ENCODE measurements around the gene RAP1GAP2. TPM values are rescaled to one million over a fixed set of nuclear protein-coding genes. Genes with fewer than 3 reads are reported as not detected.

Gene RAP1GAP2
- total RNA-seq, 1 experiment from 2014 or later, result 72.8 TPM

GRCh38 chr17:2936351-2936750 lies 140.1 kb downstream of the RAP1GAP2 start (continued):
- TF ChIP-seq ZNF532 (CRISPR knock-in tag; IDR thresholded peaks at IDR 0.05; ENCODE audit: borderline replicate concordance), result no peak
- no peak for TF ChIP-seq TP53 (CRISPR knock-in tag; IDR thresholded peaks at IDR 0.05)
- TF ChIP-seq, protein P1, sequence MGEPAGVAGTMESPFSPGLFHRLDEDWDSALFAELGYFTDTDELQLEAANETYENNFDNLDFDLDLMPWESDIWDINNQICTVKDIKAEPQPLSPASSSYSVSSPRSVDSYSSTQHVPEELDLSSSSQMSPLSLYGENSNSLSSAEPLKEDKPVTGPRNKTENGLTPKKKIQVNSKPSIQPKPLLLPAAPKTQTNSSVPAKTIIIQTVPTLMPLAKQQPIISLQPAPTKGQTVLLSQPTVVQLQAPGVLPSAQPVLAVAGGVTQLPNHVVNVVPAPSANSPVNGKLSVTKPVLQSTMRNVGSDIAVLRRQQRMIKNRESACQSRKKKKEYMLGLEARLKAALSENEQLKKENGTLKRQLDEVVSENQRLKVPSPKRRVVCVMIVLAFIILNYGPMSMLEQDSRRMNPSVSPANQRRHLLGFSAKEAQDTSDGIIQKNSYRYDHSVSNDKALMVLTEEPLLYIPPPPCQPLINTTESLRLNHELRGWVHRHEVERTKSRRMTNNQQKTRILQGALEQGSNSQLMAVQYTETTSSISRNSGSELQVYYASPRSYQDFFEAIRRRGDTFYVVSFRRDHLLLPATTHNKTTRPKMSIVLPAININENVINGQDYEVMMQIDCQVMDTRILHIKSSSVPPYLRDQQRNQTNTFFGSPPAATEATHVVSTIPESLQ (CRISPR knock-in tag; IDR thresholded peaks at IDR 0.05), result no peak
- no peak for TF ChIP-seq JUN (CRISPR knock-in tag; IDR thresholded peaks at IDR 0.05)
- no peak for TF ChIP-seq ZNF416 (CRISPR knock-in tag; IDR thresholded peaks at IDR 0.05)

- H3K36me3 Mint-ChIP-seq, result peaks cover 13% of the 10 kb centered on the region
- TF ChIP-seq FOXP4 (CRISPR knock-in tag; IDR thresholded peaks at IDR 0.05) (no peak), IRF2 (CRISPR knock-in tag; IDR thresholded peaks at IDR 0.05; ENCODE audit: borderline replicate concordance, low read depth) (no peak), ETV6 (CRISPR knock-in tag; IDR thresholded peaks at IDR 0.05) (no peak), MXD4 (CRISPR knock-in tag; IDR thresholded peaks at IDR 0.05; ENCODE audit: borderline replicate concordance) (no peak), SMAD4 (CRISPR knock-in tag; IDR thresholded peaks at IDR 0.05) (no peak), KAT7 (CRISPR knock-in tag; IDR thresholded peaks at IDR 0.05; ENCODE audit: borderline replicate concordance) (no peak), ESRRA (CRISPR knock-in tag; IDR thresholded peaks at IDR 0.05; ENCODE audit: borderline replicate concordance) (no peak), E2F1 (CRISPR knock-in tag; IDR thresholded peaks at IDR 0.05) (no peak), CREM (CRISPR knock-in tag; IDR thresholded peaks at IDR 0.05) (no peak), ZNF671 (CRISPR knock-in tag; IDR thresholded peaks at IDR 0.05) (no peak), EMX1 (CRISPR knock-in tag; IDR thresholded peaks at IDR 0.05) (no peak)
- TF ChIP-seq, protein P2, sequence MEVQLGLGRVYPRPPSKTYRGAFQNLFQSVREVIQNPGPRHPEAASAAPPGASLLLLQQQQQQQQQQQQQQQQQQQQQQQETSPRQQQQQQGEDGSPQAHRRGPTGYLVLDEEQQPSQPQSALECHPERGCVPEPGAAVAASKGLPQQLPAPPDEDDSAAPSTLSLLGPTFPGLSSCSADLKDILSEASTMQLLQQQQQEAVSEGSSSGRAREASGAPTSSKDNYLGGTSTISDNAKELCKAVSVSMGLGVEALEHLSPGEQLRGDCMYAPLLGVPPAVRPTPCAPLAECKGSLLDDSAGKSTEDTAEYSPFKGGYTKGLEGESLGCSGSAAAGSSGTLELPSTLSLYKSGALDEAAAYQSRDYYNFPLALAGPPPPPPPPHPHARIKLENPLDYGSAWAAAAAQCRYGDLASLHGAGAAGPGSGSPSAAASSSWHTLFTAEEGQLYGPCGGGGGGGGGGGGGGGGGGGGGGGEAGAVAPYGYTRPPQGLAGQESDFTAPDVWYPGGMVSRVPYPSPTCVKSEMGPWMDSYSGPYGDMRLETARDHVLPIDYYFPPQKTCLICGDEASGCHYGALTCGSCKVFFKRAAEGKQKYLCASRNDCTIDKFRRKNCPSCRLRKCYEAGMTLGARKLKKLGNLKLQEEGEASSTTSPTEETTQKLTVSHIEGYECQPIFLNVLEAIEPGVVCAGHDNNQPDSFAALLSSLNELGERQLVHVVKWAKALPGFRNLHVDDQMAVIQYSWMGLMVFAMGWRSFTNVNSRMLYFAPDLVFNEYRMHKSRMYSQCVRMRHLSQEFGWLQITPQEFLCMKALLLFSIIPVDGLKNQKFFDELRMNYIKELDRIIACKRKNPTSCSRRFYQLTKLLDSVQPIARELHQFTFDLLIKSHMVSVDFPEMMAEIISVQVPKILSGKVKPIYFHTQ (CRISPR knock-in tag; IDR thresholded peaks at IDR 0.05), result no peak
- TF ChIP-seq, protein P3, sequence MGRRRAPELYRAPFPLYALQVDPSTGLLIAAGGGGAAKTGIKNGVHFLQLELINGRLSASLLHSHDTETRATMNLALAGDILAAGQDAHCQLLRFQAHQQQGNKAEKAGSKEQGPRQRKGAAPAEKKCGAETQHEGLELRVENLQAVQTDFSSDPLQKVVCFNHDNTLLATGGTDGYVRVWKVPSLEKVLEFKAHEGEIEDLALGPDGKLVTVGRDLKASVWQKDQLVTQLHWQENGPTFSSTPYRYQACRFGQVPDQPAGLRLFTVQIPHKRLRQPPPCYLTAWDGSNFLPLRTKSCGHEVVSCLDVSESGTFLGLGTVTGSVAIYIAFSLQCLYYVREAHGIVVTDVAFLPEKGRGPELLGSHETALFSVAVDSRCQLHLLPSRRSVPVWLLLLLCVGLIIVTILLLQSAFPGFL (CRISPR knock-in tag; IDR thresholded peaks at IDR 0.05; ENCODE audit: borderline replicate concordance), result no peak
- peak overlapping the region; percentile 68; the same call in 1 of the 2 replicates for H3K27ac Mint-ChIP-seq
- CTCF ChIA-PET, result interaction anchor here (2.2 to 2.6 kb wide), 2 partner anchors 76 to 88 kb away, joined by 8 to 16 read pairs; no protein-coding TSS in a partner anchor
- DNase-seq (ENCODE audit: low spot score) (no peak), ATAC-seq (no peak)
- no peaks in the 10 kb centered on the region for H3K9me3 Mint-ChIP-seq
- POLR2A ChIA-PET, result no interaction called here
- no peaks in the 10 kb centered on the region for H3K27me3 Mint-ChIP-seq (ENCODE audit: low read depth)
- H3K4me1 Mint-ChIP-seq, result peaks cover 15% of the 10 kb centered on the region
- no peak overlapping the region for H3K4me3 Mint-ChIP-seq
These were observed 140.6 kb downstream of the RAP1GAP2 start for GRCh38 chr17:2936771-2937321.
